Fibroblast of lung (primary cell): ENCODE measurements around the gene MAN2B2. TPM values are rescaled to one million over a fixed set of nuclear protein-coding genes. Genes with fewer than 3 reads are reported as not detected.

Source experiments
- DNase-seq, 2 donors: peaks; one replicate each; pipeline versions ENCODE4 v3.0.0 to v3.0.0-alpha.2; 2010; ENCODE audit warnings: low read depth in 2 of 2
- H2AFZ ChIP-seq: 2 replicates; pipeline ENCODE4 v1.5.1; 2012; ENCODE audit warnings: low read length, control low read depth, inconsistent platforms
- H3K27ac ChIP-seq: 2 replicates; pipeline ENCODE4 v1.5.1; 2011; ENCODE audit warnings: low read length, control low read depth; ENCODE audit not compliant: insufficient read depth
- H3K27me3 ChIP-seq: 2 replicates; pipeline ENCODE4 v1.5.1; 2011; ENCODE audit warnings: mild to moderate bottlenecking, low read length; ENCODE audit not compliant: control insufficient read depth, insufficient read depth
- H3K36me3 ChIP-seq: 2 replicates; pipeline ENCODE4 v1.5.1; 2011; ENCODE audit warnings: low read length; ENCODE audit not compliant: control insufficient read depth, insufficient read depth
- H3K4me1 ChIP-seq: 2 replicates; pipeline ENCODE4 v1.5.1; 2011; ENCODE audit warnings: low read length; ENCODE audit not compliant: control insufficient read depth, insufficient read depth; ENCODE audit errors: extremely low read depth
- H3K4me2 ChIP-seq: 2 replicates; pipeline ENCODE4 v1.5.1; 2011; ENCODE audit warnings: low read length, control low read depth; ENCODE audit not compliant: insufficient read depth; ENCODE audit errors: extremely low read depth
- H3K4me3 ChIP-seq, 4 experiments: fragments of 200-600 bp in 1 of 4; sonication (generic) in 1 of 4; replicated peaks in 1 of 4; 2 replicates each; pipeline ENCODE4 v1.5.1; 2011 to 2016; ENCODE audit warnings: low read length in 4 of 4, low read depth in 3 of 4, mild to moderate bottlenecking in 3 of 4, control low read depth in 2 of 4, inconsistent platforms in 1 of 4, mixed read lengths in 1 of 4; ENCODE audit not compliant: insufficient read depth in 1 of 4; ENCODE audit errors: control extremely low read depth in 1 of 4
- H3K79me2 ChIP-seq: 2 replicates; pipeline ENCODE4 v1.5.1; 2012; ENCODE audit warnings: mild to moderate bottlenecking, low read length, inconsistent platforms; ENCODE audit not compliant: control insufficient read depth, insufficient read depth
- H3K9ac ChIP-seq: 2 replicates; pipeline ENCODE4 v1.5.1; 2011; ENCODE audit warnings: mild to moderate bottlenecking, low read length, control low read depth; ENCODE audit not compliant: insufficient read depth
- H3K9me3 ChIP-seq: 2 replicates; pipeline ENCODE4 v1.5.1; 2012; ENCODE audit warnings: low read depth, low read length; ENCODE audit not compliant: control insufficient read depth, insufficient read depth
- H4K20me1 ChIP-seq: 2 replicates; pipeline ENCODE4 v1.5.1; 2011; ENCODE audit warnings: low read length; ENCODE audit not compliant: control insufficient read depth, insufficient read depth; ENCODE audit errors: extremely low read depth
- CTCF ChIP-seq, 2 donors: IDR thresholded peaks in 1 of 2; conservative IDR thresholded peaks in 1 of 2; 1 replicate in 1 of 2; 2 replicates in 1 of 2; pipeline ENCODE4 v1.5.1; 2011 to 2012; ENCODE audit warnings: low read length in 2 of 2, control low read depth in 1 of 2, inconsistent platforms in 1 of 2, low read depth in 1 of 2, mild to moderate bottlenecking in 1 of 2
- EZH2 ChIP-seq: IDR thresholded peaks from 2 replicates; pipeline ENCODE4 v1.5.1; 2012; ENCODE audit warnings: low read length, control low read depth, mild to moderate bottlenecking; ENCODE audit errors: missing control alignments
- polyA plus RNA-seq, 2 donors: library from polyadenylated mRNA; depleted of rRNA in 1 of 2; stranded (reverse) in 1 of 2; unstranded in 1 of 2; fragments of >200 nt; gene quantifications; 2 replicates each; pipeline ENCODE4 v1.2.1, GENCODE V29; 2011 to 2012; ENCODE audit warnings: missing spikeins in 1 of 2
- total RNA-seq: library from RNA; depleted of rRNA; stranded (reverse); fragments of >200 nt; gene quantifications from 2 replicates; pipeline ENCODE4 v1.2.1, GENCODE V29; 2014

Gene MAN2B2
- total and polyA plus RNA-seq, 2 donors (not counting 1 experiment from before 2014, with no cell fraction given): 19.0 to 27.2 TPM

- Histone ChIP-seq H2AFZ (no peak overlapping the region), H3K9me3 (no peaks in the 10 kb centered on the region), H3K4me2 (no peak overlapping the region), H4K20me1 (no peaks in the 10 kb centered on the region), H3K36me3 (no peaks in the 10 kb centered on the region), H3K27ac (no peak overlapping the region), H3K4me1 (no peaks in the 10 kb centered on the region), H3K79me2 (no peaks in the 10 kb centered on the region), H3K27me3 (no peaks in the 10 kb centered on the region), H3K9ac (no peak overlapping the region), H3K4me3 (no peak overlapping the region)
- DNase-seq: no peak
- TF ChIP-seq CTCF (conservative IDR thresholded peaks at IDR 0.05 in 1 of 2, IDR thresholded peaks at IDR 0.05 in 1 of 2; ENCODE audit: low read depth in 1 of 2, low read length in 2 of 2) (no peak), EZH2 (no peak)
These were observed 36.9 kb upstream of the MAN2B2 start for GRCh38 chr4:6538111-6538510.

DNA sequence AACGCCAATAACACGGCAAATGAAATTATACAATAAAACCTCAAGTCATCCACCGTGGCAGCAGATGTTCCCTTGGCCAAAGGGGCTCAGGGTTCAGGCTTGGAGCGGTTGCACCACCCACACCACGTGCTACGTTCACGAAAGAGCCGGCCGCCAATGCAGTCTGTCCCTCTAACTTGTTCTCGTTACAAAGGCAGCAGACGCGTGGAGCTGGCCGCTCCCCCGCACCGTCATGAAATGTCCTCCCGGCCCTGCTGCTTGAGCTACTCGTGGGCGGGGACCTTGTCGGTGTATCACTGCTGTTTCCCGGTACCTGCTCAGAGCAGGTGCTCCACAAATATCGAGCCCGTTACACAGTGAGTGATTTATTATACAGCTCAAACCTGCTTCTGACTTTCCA lies 36.4 kb upstream of the MAN2B2 start:
- no peak for DNase-seq
- Histone ChIP-seq H3K9me3 (no peaks in the 10 kb centered on the region), H3K9ac (no peak overlapping the region), H2AFZ (no peak overlapping the region), H3K79me2 (no peaks in the 10 kb centered on the region), H3K36me3 (no peaks in the 10 kb centered on the region), H4K20me1 (no peaks in the 10 kb centered on the region), H3K4me1 (no peaks in the 10 kb centered on the region), H3K4me3 (no peak overlapping the region), H3K27me3 (no peaks in the 10 kb centered on the region), H3K4me2 (no peak overlapping the region), H3K27ac (no peak overlapping the region)
- TF ChIP-seq CTCF (conservative IDR thresholded peaks at IDR 0.05 in 1 of 2, IDR thresholded peaks at IDR 0.05 in 1 of 2; ENCODE audit: low read depth in 1 of 2, low read length in 2 of 2) (no peak), EZH2 (no peak)

- no peak overlapping the region for H3K4me3 ChIP-seq
- no peaks in the 10 kb centered on the region for H3K27me3 ChIP-seq
- TF ChIP-seq EZH2: no peak
- no peak for TF ChIP-seq CTCF (conservative IDR thresholded peaks at IDR 0.05 in 1 of 2, IDR thresholded peaks at IDR 0.05 in 1 of 2; ENCODE audit: low read depth in 1 of 2, low read length in 2 of 2)
- no peak overlapping the region for H3K27ac ChIP-seq
- H3K79me2 ChIP-seq: no peaks in the 10 kb centered on the region
- no peak overlapping the region for H3K4me2 ChIP-seq
- no peak for DNase-seq
- H3K4me1 ChIP-seq: no peaks in the 10 kb centered on the region
- no peaks in the 10 kb centered on the region for H3K36me3 ChIP-seq
- H3K9ac ChIP-seq: no peak overlapping the region
- H4K20me1 ChIP-seq: no peaks in the 10 kb centered on the region
- no peak overlapping the region for H2AFZ ChIP-seq
- no peaks in the 10 kb centered on the region for H3K9me3 ChIP-seq
These were observed 35.8 kb upstream of the MAN2B2 start for GRCh38 chr4:6539009-6539764.
